GM12878 (cell line): ENCODE data around the gene GAB1. TPM values are rescaled to one million over a fixed set of nuclear protein-coding genes. Genes with fewer than 3 reads are reported as not detected.

Experiments
- ATAC-seq: fragments of 200-7000 bp; cut with Tn5 transposase; 3 replicates; pipeline ENCODE4 v1.9.1; 2020; ENCODE audit warnings: mild to moderate bottlenecking, moderate library complexity
- BruUV-seq: library from RNA; stranded (reverse); fragments of 400-500 nt; replicated peaks from 2 replicates; lab custom pipeline; 2021; lab: Mats Ljungman, UMichigan
- CTCF ChIA-PET: fragments of 300-600 bp; sonication (Branson Sonifier 250); formaldehyde crosslinking; extraction: SDS; loops from one replicate; lab custom pipeline; 2021; ENCODE audit warnings: inconsistent platforms; lab: Yijun Ruan, JAX
- POLR2A ChIA-PET: fragments of 350-600 bp; formaldehyde crosslinking; extraction: SDS; loops from one replicate; lab custom pipeline; 2021; ENCODE audit warnings: inconsistent platforms; lab: Charles Lee
- RAD21 ChIA-PET: fragments of 300-600 bp; sonication (Branson Sonifier 250); formaldehyde crosslinking; loops from one replicate; lab custom pipeline; 2023; ENCODE audit warnings: antibody characterized with exemption; ENCODE audit not compliant: unreplicated experiment; lab: Charles Lee
- SMC1A ChIA-PET: fragments of 300-600 bp; sonication (Branson Sonifier 250); formaldehyde crosslinking; loops from one replicate; lab custom pipeline; 2023; ENCODE audit not compliant: unreplicated experiment, uncharacterized antibody; lab: Charles Lee
- DNase-seq: peaks from one replicate; pipeline ENCODE4 v3.0.0-alpha.2; 2011; ENCODE audit warnings: low read depth, low spot score
- FAIRE-seq: peaks from 3 replicates; lab custom pipeline; 2011; peaks lifted over from hg19 to GRCh38; lab: Jason Lieb, UNC
- H2AFZ ChIP-seq: 2 replicates; pipeline ENCODE4 v1.6.0; 2011; ENCODE audit warnings: low read depth, low read length, control low read depth; ENCODE audit not compliant: control insufficient read depth
- H3K27ac ChIP-seq: 2 replicates; pipeline ENCODE4 v1.5.1; 2011; ENCODE audit warnings: control low read depth; ENCODE audit not compliant: control insufficient read depth, insufficient read depth
- H3K27me3 ChIP-seq, 2 experiments: replicated peaks in 1 of 2; 2 replicates each; pipeline versions ENCODE4 v1.6.0 to v1.6.1; 2011; ENCODE audit warnings: low read length in 1 of 2; ENCODE audit not compliant: control insufficient read depth in 2 of 2, insufficient read depth in 2 of 2
- H3K36me3 ChIP-seq, 2 experiments: 2 replicates each; pipeline ENCODE4 v1.5.1; 2011; ENCODE audit warnings: low read length in 1 of 2; ENCODE audit not compliant: control insufficient read depth in 2 of 2, insufficient read depth in 2 of 2
- H3K4me1 ChIP-seq: 2 replicates; pipeline ENCODE4 v1.6.1; 2011; ENCODE audit warnings: mild to moderate bottlenecking, low read length, moderate library complexity, mixed read lengths; ENCODE audit not compliant: control insufficient read depth, insufficient read depth
- H3K4me2 ChIP-seq: 2 replicates; pipeline ENCODE4 v1.6.0; 2011; ENCODE audit warnings: control low read depth; ENCODE audit not compliant: control insufficient read depth, insufficient read depth
- H3K4me3 ChIP-seq: fragments of 200-600 bp; sonication (generic); 2 replicates; pipeline ENCODE4 v1.5.1; 2016
- H3K79me2 ChIP-seq: 2 replicates; pipeline ENCODE4 v1.6.0; 2011; ENCODE audit warnings: low read length; ENCODE audit not compliant: control insufficient read depth, insufficient read depth
- H3K9ac ChIP-seq: 2 replicates; pipeline ENCODE4 v1.8.0; 2011; ENCODE audit warnings: low read length, control low read depth, mixed read lengths; ENCODE audit not compliant: control insufficient read depth, insufficient read depth
- H3K9me3 ChIP-seq: replicated peaks from 3 replicates; pipeline ENCODE4 v1.5.1; 2011; ENCODE audit warnings: mild to moderate bottlenecking, low read length; ENCODE audit not compliant: control insufficient read depth, insufficient read depth
- H4K20me1 ChIP-seq: 2 replicates; pipeline ENCODE4 v1.6.0; 2011; ENCODE audit not compliant: control insufficient read depth, insufficient read depth
- ASH2L ChIP-seq: fragments of 300-600, 200-600 bp; sonication (generic); IDR thresholded peaks from 2 replicates; pipeline ENCODE4 v1.6.1; 2017; ENCODE audit warnings: low read depth, mild to moderate bottlenecking, borderline replicate concordance
- BMI1 ChIP-seq: fragments of 450-650 bp; IDR thresholded peaks from 2 replicates; pipeline ENCODE4 v1.6.1; 2016; ENCODE audit warnings: mild to moderate bottlenecking, moderate library complexity, borderline replicate concordance
- BRCA1 ChIP-seq: IDR thresholded peaks from 2 replicates; pipeline ENCODE4 v1.6.1; 2011; ENCODE audit warnings: low read depth, low read length, improper control_type of control experiment
- HDGF ChIP-seq: fragments of 450-650 bp; IDR thresholded peaks from 2 replicates; pipeline ENCODE4 v1.6.1; 2016; ENCODE audit warnings: antibody characterized with exemption
- MTA3 ChIP-seq: IDR thresholded peaks from 2 replicates; pipeline ENCODE4 v1.6.1; 2012; ENCODE audit warnings: low read length, inconsistent platforms, borderline replicate concordance
- SRF ChIP-seq, 2 experiments: IDR thresholded peaks; 2 replicates each; pipeline ENCODE4 v1.6.1; 2011; ENCODE audit warnings: low read depth in 2 of 2, low read length in 2 of 2, mild to moderate bottlenecking in 1 of 2, moderate library complexity in 1 of 2
- SUPT20H ChIP-seq: IDR thresholded peaks from 2 replicates; pipeline ENCODE4 v1.6.1; 2011; ENCODE audit warnings: low read depth, mild to moderate bottlenecking, low read length, moderate library complexity, borderline replicate concordance; ENCODE audit not compliant: control insufficient read depth
- ZNF274 ChIP-seq: IDR thresholded peaks from one replicate; pipeline ENCODE4 v1.8.0; 2011; ENCODE audit not compliant: insufficient read length, insufficient read depth
- ZNF622 ChIP-seq: fragments of 450-650 bp; IDR thresholded peaks from 2 replicates; pipeline ENCODE4 v1.6.1; 2017; ENCODE audit warnings: mild to moderate bottlenecking, inconsistent platforms
- WGBS: methylation state at CpG from one replicate; pipeline ENCODE4 v1.1.6; 2016; ENCODE audit warnings: low lambda C conversion rate; ENCODE audit not compliant: insufficient replicate concordance, insufficient coverage; ENCODE audit errors: missing lambda C conversion rate; 5-methylcytosine and 5-hydroxymethylcytosine counted together
- in situ Hi-C: fragments of 300-500 bp; cut with MboI; formaldehyde crosslinking; loops from 9 replicates; pipeline ENCODE4 v1.14.3; 2018; ENCODE audit warnings: mixed read lengths
- intact Hi-C: fragments of 100-400 bp; cut with micrococcal nuclease; formaldehyde crosslinking; loops from one replicate; pipeline ENCODE4 v1.14.2; 2022; ENCODE audit not compliant: unreplicated experiment
- polyA plus RNA-seq, 11 experiments: library from polyadenylated mRNA; depleted of rRNA in 4 of 11; unstranded in 6 of 11; stranded (reverse) in 5 of 11; fragments of >200 nt; fragmentation: Nextera tagmentation in 4 of 11; fragmentation: Illumina TruSeq in 1 of 11; extraction: Ambion mirVana in 4 of 11; extraction: Trizol in 1 of 11; gene quantifications; 1 replicate in 1 of 11; 2 replicates in 10 of 11; pipeline versions ENCODE4 v1.2.1 to v1.2.3, GENCODE V29; 2011 to 2016; ENCODE audit warnings: inconsistent platforms in 2 of 11, missing spikeins in 2 of 11, low read depth in 1 of 11
- total RNA-seq, 4 experiments: library from RNA; depleted of rRNA in 3 of 4; stranded (reverse); fragments of >200 nt in 3 of 4; fragmentation: Illumina TruSeq in 1 of 4; extraction: Trizol in 1 of 4; gene quantifications; 2 replicates each; pipeline versions ENCODE4 v1.2.1 to v1.2.3, GENCODE V29; 2013 to 2021
- TF ChIP-seq, protein P1 (sequence below): fragments of 450-650 bp; IDR thresholded peaks from 2 replicates; pipeline ENCODE4 v1.6.1; 2017; ENCODE audit warnings: mild to moderate bottlenecking
- TF ChIP-seq, protein P2 (sequence below): fragments of 450-650 bp; IDR thresholded peaks from 2 replicates; pipeline ENCODE4 v1.6.1; 2016; ENCODE audit warnings: mild to moderate bottlenecking
- TF ChIP-seq, protein P3 (sequence below): fragments of 450-650 bp; formaldehyde crosslinking; IDR thresholded peaks from 2 replicates; pipeline ENCODE4 v1.5.0; 2022; ENCODE audit warnings: mild to moderate bottlenecking, missing genetic modification characterization
- TF ChIP-seq, protein P4 (sequence below), 3 experiments: IDR thresholded peaks in 2 of 3; conservative IDR thresholded peaks in 1 of 3; 2 replicates each; pipeline ENCODE4 v1.5.1; 2011; ENCODE audit warnings: low read depth in 3 of 3, low read length in 3 of 3, mild to moderate bottlenecking in 3 of 3, control low read depth in 2 of 3, moderate library complexity in 2 of 3, inconsistent platforms in 1 of 3, mixed read lengths in 1 of 3; ENCODE audit not compliant: control insufficient read depth in 2 of 3, insufficient read depth in 1 of 3; ENCODE audit errors: extremely low read depth in 1 of 3

The GAB1 gene
- total and polyA plus RNA-seq, 10 of the 15 experiments (the other 5 are each of a cell fraction or from before 2014, with no cell fraction given), result 0.37 to 5.3 (median 3.2) TPM

DNA sequence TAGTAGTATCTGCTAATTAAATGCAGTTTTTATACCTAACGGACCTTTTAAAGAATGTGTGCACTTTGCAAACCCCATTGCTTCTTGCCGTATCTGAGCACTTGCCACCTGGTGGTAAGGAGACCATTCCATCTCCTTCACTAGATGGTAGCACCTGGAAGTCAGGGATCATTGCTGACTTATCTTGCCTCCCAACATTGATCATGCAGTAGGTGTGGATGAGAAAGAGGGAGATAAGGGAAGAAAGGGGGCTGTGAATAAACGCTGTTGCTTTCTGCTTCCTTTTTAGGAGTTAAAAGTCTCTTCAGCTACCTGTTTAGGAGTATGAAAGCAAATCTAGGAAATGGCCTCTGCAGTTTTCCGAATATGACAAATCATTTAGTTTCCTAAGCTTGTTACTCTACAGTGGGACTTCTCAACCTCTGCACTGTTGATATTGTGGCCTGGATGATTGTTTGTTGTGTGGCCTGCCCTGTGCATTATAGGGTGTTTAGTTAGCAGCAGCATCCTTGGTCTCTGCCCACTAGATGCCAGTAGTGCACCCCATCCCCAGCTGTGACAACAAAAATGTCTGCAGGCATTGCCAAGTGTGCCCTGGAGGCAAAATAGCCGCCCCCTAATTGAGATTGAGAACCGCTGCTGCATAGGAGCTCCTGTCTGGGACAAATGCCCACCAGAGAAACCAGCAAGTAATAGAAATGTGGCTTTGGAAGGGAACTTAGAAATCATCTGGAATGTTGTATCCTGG, 38.8 kb downstream of the GAB1 start:
- peaks cover 40% of the 10 kb centered on the region for H3K4me1 ChIP-seq
- in situ Hi-C loops (no loop called here), intact Hi-C loops (loop anchor here (1.0 to 5.0 kb wide), 4 partner anchors 23 to 168 kb away; partner anchors contain the start of gene GAB1)
- 51% methylated on average over 6 of the region's 6 CpGs for WGBS
- SMC1A ChIA-PET, result interaction anchor here (0.6 to 12.5 kb wide), 33 partner anchors 9 to 326 kb away, joined by 3 to 204 read pairs (median 5); partner anchors contain the start of gene GAB1
- ATAC-seq (peak; percentile 71), FAIRE-seq (peak; percentile 49), DNase-seq (no peak)
- no peak overlapping the region for H3K4me3 ChIP-seq
- no peaks in the 10 kb centered on the region for H3K27me3 ChIP-seq
- RAD21 ChIA-PET, result interaction anchor here (0.7 to 7.3 kb wide), 24 partner anchors 10 to 173 kb away, joined by 3 to 101 read pairs (median 10); partner anchors contain the start of genes GAB1 and SMARCA5
- H2AFZ ChIP-seq, result no peak overlapping the region
- no peaks in the 10 kb centered on the region for H3K36me3 ChIP-seq
- H3K9me3 ChIP-seq, result no peaks in the 10 kb centered on the region; the same call in 2 of the 3 replicates
- H3K27ac ChIP-seq, result peak overlapping the region; percentile 5; the same call in 1 of the 2 replicates
- peak overlapping the region; percentile 54; the same call in 1 of the 2 replicates for H3K4me2 ChIP-seq
- H3K79me2 ChIP-seq, result no peaks in the 10 kb centered on the region
- BruUV-seq, result no TSS peak
- no peak overlapping the region for H3K9ac ChIP-seq
- H4K20me1 ChIP-seq, result no peaks in the 10 kb centered on the region
- CTCF ChIA-PET, result interaction anchor here (0.7 to 5.2 kb wide), 44 partner anchors 9 to 528 kb away, joined by 3 to 85 read pairs (median 4); partner anchors contain the start of gene GAB1
- POLR2A ChIA-PET, result interaction anchor here (0.7 to 3.4 kb wide), 10 partner anchors 19 to 139 kb away, joined by 3 to 16 read pairs (median 3); partner anchors contain the start of genes GAB1 and SMARCA5
- TF ChIP-seq SUPT20H, result no peak
- TF ChIP-seq, protein P1, sequence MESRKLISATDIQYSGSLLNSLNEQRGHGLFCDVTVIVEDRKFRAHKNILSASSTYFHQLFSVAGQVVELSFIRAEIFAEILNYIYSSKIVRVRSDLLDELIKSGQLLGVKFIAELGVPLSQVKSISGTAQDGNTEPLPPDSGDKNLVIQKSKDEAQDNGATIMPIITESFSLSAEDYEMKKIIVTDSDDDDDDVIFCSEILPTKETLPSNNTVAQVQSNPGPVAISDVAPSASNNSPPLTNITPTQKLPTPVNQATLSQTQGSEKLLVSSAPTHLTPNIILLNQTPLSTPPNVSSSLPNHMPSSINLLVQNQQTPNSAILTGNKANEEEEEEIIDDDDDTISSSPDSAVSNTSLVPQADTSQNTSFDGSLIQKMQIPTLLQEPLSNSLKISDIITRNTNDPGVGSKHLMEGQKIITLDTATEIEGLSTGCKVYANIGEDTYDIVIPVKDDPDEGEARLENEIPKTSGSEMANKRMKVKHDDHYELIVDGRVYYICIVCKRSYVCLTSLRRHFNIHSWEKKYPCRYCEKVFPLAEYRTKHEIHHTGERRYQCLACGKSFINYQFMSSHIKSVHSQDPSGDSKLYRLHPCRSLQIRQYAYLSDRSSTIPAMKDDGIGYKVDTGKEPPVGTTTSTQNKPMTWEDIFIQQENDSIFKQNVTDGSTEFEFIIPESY, result no peak
- TF ChIP-seq BMI1, result no peak
- no peak for TF ChIP-seq ZNF622
- no peak for TF ChIP-seq MTA3
- no peak for TF ChIP-seq ZNF274
- TF ChIP-seq SRF (IDR thresholded peaks at IDR 0.05; ENCODE audit: low read depth in 2 of 2, low read length in 2 of 2), result 0 out of 4 replicates have a peak, but pooled peaks of 1 of the 2 experiments have one; percentile 60
- no peak for TF ChIP-seq HDGF
- TF ChIP-seq, protein P2, sequence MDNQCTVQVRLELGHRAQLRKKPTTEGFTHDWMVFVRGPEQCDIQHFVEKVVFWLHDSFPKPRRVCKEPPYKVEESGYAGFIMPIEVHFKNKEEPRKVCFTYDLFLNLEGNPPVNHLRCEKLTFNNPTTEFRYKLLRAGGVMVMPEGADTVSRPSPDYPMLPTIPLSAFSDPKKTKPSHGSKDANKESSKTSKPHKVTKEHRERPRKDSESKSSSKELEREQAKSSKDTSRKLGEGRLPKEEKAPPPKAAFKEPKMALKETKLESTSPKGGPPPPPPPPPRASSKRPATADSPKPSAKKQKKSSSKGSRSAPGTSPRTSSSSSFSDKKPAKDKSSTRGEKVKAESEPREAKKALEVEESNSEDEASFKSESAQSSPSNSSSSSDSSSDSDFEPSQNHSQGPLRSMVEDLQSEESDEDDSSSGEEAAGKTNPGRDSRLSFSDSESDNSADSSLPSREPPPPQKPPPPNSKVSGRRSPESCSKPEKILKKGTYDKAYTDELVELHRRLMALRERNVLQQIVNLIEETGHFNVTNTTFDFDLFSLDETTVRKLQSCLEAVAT, result peak; percentile 22; the same call in 1 of the 2 replicates
- TF ChIP-seq BRCA1, result no peak
- no peak for TF ChIP-seq ASH2L
- TF ChIP-seq, protein P3, sequence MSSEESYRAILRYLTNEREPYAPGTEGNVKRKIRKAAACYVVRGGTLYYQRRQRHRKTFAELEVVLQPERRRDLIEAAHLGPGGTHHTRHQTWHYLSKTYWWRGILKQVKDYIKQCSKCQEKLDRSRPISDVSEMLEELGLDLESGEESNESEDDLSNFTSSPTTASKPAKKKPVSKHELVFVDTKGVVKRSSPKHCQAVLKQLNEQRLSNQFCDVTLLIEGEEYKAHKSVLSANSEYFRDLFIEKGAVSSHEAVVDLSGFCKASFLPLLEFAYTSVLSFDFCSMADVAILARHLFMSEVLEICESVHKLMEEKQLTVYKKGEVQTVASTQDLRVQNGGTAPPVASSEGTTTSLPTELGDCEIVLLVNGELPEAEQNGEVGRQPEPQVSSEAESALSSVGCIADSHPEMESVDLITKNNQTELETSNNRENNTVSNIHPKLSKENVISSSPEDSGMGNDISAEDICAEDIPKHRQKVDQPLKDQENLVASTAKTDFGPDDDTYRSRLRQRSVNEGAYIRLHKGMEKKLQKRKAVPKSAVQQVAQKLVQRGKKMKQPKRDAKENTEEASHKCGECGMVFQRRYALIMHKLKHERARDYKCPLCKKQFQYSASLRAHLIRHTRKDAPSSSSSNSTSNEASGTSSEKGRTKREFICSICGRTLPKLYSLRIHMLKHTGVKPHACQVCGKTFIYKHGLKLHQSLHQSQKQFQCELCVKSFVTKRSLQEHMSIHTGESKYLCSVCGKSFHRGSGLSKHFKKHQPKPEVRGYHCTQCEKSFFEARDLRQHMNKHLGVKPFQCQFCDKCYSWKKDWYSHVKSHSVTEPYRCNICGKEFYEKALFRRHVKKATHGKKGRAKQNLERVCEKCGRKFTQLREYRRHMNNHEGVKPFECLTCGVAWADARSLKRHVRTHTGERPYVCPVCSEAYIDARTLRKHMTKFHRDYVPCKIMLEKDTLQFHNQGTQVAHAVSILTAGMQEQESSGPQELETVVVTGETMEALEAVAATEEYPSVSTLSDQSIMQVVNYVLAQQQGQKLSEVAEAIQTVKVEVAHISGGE (CRISPR knock-in tag), result no peak
- TF ChIP-seq, protein P4, sequence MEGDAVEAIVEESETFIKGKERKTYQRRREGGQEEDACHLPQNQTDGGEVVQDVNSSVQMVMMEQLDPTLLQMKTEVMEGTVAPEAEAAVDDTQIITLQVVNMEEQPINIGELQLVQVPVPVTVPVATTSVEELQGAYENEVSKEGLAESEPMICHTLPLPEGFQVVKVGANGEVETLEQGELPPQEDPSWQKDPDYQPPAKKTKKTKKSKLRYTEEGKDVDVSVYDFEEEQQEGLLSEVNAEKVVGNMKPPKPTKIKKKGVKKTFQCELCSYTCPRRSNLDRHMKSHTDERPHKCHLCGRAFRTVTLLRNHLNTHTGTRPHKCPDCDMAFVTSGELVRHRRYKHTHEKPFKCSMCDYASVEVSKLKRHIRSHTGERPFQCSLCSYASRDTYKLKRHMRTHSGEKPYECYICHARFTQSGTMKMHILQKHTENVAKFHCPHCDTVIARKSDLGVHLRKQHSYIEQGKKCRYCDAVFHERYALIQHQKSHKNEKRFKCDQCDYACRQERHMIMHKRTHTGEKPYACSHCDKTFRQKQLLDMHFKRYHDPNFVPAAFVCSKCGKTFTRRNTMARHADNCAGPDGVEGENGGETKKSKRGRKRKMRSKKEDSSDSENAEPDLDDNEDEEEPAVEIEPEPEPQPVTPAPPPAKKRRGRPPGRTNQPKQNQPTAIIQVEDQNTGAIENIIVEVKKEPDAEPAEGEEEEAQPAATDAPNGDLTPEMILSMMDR (IDR thresholded peaks at IDR 0.05 in 2 of 3, conservative IDR thresholded peaks at IDR 0.05 in 1 of 3; ENCODE audit: control insufficient read depth in 2 of 3, extremely low read depth in 1 of 3, insufficient read depth in 1 of 3, low read depth in 3 of 3, low read length in 3 of 3), result peak; percentile 68 to 78 (median 78)
